ENCODE measurements around the gene TKFC.
A peak's percentile ranks its signal among the peaks of the same experiment; 100 is the strongest.

Gene TKFC

GRCh38 chr11:61354208-61354607, 21.2 kb downstream of the TKFC start:
- in situ Hi-C loops (cut with MboI; ENCODE audit: low sequenced_read_pairs, unreplicated experiment): no loop called here
- no peak for DNase-seq (ENCODE audit: low spot score)
- TF ChIP-seq CTCF (IDR thresholded peaks at IDR 0.05; ENCODE audit: borderline replicate concordance, control extremely low read depth, extremely low read depth, insufficient read depth, missing control alignments): no peak

GRCh38 chr11:61356706-61357105, 23.7 kb downstream of the TKFC start:
- no peak for DNase-seq (ENCODE audit: low spot score)
- no peak for TF ChIP-seq CTCF (IDR thresholded peaks at IDR 0.05; ENCODE audit: borderline replicate concordance, control extremely low read depth, extremely low read depth, insufficient read depth, missing control alignments)
- in situ Hi-C loops (cut with MboI; ENCODE audit: low sequenced_read_pairs, unreplicated experiment): no loop called here

GRCh38 chr11:61357233-61357893, 24.3 kb downstream of the TKFC start:
- TF ChIP-seq CTCF (IDR thresholded peaks at IDR 0.05; ENCODE audit: borderline replicate concordance, control extremely low read depth, extremely low read depth, insufficient read depth, missing control alignments): no peak
- in situ Hi-C loops (cut with MboI; ENCODE audit: low sequenced_read_pairs, unreplicated experiment): no loop called here
- DNase-seq (ENCODE audit: low spot score): peak; percentile 66

- DNase-seq (ENCODE audit: low spot score): no peak
- no peak for TF ChIP-seq CTCF (IDR thresholded peaks at IDR 0.05; ENCODE audit: borderline replicate concordance, control extremely low read depth, extremely low read depth, insufficient read depth, missing control alignments)
- in situ Hi-C loops (cut with MboI; ENCODE audit: low sequenced_read_pairs, unreplicated experiment): no loop called here
These were observed 24.8 kb downstream of the TKFC start for GRCh38 chr11:61357894-61358239.

- in situ Hi-C loops (cut with MboI; ENCODE audit: low sequenced_read_pairs, unreplicated experiment): no loop called here
- no peak for DNase-seq (ENCODE audit: low spot score)
- no peak for TF ChIP-seq CTCF (IDR thresholded peaks at IDR 0.05; ENCODE audit: borderline replicate concordance, control extremely low read depth, extremely low read depth, insufficient read depth, missing control alignments)
These were observed 25.5 kb downstream of the TKFC start for GRCh38 chr11:61358566-61358965.

GRCh38 chr11:61359516-61359915, 26.5 kb downstream of the TKFC start:
- in situ Hi-C loops (cut with MboI; ENCODE audit: low sequenced_read_pairs, unreplicated experiment): no loop called here
- no peak for TF ChIP-seq CTCF (IDR thresholded peaks at IDR 0.05; ENCODE audit: borderline replicate concordance, control extremely low read depth, extremely low read depth, insufficient read depth, missing control alignments)

More at GRCh38 chr11:61359516-61359915, 26.5 kb downstream of the TKFC start:
- no peak for DNase-seq (ENCODE audit: low spot score)
